ENCODE data around the gene CASR.

DNA sequence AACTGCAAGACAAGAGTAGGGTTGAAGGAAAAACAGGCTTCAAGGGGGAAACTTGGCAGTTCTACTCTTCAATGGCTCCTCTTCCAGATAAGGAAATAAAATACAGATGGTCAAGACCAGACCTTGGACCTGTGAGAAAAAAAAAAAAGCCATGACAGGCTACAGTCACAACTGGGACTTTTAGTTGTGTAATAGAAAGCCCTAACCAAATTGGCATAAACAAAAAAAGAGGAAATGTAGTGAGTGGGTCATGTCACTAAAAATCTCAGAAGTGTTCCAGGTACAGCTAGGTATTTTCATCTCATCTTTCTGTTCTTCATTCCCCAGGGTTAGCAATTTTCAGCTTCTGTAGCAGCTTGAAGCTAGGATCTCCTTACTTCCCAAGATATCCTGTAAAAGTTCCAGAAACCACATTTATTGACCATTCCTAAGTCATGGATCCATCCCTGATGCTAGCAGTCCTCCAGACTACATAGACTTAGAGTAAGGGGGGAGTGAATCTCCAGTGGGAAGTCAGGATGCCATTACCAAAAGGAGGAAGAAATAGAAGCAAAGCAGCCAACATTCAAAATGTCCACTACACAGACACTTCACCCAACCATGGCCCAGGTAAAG is 80.6 kb downstream of the CASR start:
- TF ChIP-seq POLR2AphosphoS5 (IDR thresholded peaks at IDR 0.05; ENCODE audit: low read depth, low read length) (no peak), EP300 (IDR thresholded peaks at IDR 0.05; ENCODE audit: borderline replicate concordance in 1 of 2, low read depth in 1 of 2, low read length in 1 of 2) (no peak), MXI1 (IDR thresholded peaks at IDR 0.05; ENCODE audit: low read depth, low read length) (no peak)
- TF ChIP-seq, protein P1, sequence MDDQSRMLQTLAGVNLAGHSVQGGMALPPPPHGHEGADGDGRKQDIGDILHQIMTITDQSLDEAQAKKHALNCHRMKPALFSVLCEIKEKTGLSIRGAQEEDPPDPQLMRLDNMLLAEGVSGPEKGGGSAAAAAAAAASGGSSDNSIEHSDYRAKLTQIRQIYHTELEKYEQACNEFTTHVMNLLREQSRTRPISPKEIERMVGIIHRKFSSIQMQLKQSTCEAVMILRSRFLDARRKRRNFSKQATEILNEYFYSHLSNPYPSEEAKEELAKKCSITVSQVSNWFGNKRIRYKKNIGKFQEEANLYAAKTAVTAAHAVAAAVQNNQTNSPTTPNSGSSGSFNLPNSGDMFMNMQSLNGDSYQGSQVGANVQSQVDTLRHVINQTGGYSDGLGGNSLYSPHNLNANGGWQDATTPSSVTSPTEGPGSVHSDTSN (IDR thresholded peaks at IDR 0.05) = no peak
- TF ChIP-seq, protein P2, sequence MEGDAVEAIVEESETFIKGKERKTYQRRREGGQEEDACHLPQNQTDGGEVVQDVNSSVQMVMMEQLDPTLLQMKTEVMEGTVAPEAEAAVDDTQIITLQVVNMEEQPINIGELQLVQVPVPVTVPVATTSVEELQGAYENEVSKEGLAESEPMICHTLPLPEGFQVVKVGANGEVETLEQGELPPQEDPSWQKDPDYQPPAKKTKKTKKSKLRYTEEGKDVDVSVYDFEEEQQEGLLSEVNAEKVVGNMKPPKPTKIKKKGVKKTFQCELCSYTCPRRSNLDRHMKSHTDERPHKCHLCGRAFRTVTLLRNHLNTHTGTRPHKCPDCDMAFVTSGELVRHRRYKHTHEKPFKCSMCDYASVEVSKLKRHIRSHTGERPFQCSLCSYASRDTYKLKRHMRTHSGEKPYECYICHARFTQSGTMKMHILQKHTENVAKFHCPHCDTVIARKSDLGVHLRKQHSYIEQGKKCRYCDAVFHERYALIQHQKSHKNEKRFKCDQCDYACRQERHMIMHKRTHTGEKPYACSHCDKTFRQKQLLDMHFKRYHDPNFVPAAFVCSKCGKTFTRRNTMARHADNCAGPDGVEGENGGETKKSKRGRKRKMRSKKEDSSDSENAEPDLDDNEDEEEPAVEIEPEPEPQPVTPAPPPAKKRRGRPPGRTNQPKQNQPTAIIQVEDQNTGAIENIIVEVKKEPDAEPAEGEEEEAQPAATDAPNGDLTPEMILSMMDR (IDR thresholded peaks at IDR 0.05) = no peak
